ENCODE measurements around the gene TRIM7.
"Not testable (repeated sequence)": the region's sequence is repeated elsewhere in the genome, so short reads cannot be mapped to it uniquely, and the experiment has no call there.

The TRIM7 gene

GRCh38 chr5:181151146-181151545, 53.9 kb downstream of the TRIM7 start:
- ATAC-seq, result no peak
- H3K36me3 Mint-ChIP-seq (ENCODE audit: low read depth), result no peaks in the 10 kb centered on the region
- no peak for DNase-seq
- H3K9me3 Mint-ChIP-seq, result no peaks in the 10 kb centered on the region
- no peak overlapping the region for H3K27ac Mint-ChIP-seq
- no peak overlapping the region for H3K4me3 Mint-ChIP-seq
- H3K27me3 Mint-ChIP-seq, result peaks cover 22% of the 10 kb centered on the region
- H3K4me1 Mint-ChIP-seq, result peaks cover 5% of the 10 kb centered on the region

- DNase-seq (no peak), ATAC-seq (peak; percentile 22)
- peaks cover 25% of the 10 kb centered on the region for H3K27me3 Mint-ChIP-seq
- H3K27ac Mint-ChIP-seq, result no peak overlapping the region
- H3K36me3 Mint-ChIP-seq (ENCODE audit: low read depth), result no peaks in the 10 kb centered on the region
- no peaks in the 10 kb centered on the region for H3K9me3 Mint-ChIP-seq
- peaks cover 5% of the 10 kb centered on the region for H3K4me1 Mint-ChIP-seq
- no peak overlapping the region for H3K4me3 Mint-ChIP-seq
Measured at GRCh38 chr5:181149806-181150733, 54.9 kb downstream of the TRIM7 start.

DNA sequence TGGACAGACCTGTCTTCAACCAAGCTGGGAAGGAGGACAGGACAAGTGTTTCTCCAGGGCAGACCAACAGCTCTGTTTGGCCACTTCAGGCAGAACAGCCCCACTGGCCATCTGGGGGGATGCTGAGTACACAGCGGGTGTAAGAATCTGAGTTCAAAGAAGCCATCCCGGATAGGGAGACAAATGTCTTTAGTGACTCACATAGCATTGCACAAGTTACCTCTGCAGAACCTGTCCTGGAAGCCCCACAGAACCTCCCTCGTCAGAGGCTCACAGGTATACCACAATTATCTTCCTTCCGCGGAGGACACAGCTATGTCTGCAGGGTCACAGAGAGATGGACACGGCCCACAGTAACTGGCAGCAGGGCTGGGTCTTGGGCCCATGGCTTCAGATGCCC, 55.6 kb downstream of the TRIM7 start:
- no peak for DNase-seq
- ATAC-seq, result no peak
- Mint-ChIP-seq H3K27me3 (peaks cover 28% of the 10 kb centered on the region), H3K4me1 (peaks cover 5% of the 10 kb centered on the region), H3K4me3 (no peak overlapping the region), H3K9me3 (no peaks in the 10 kb centered on the region), H3K27ac (no peak overlapping the region), H3K36me3 (ENCODE audit: low read depth) (no peaks in the 10 kb centered on the region)

GRCh38 chr5:181146927-181147636, 57.9 kb downstream of the TRIM7 start, which contains the start of gene OR2V2:
OR2V2 (plus strand) TSS chr5:181147586; CDS start chr5:181154943, 7,357 bp downstream.
- not testable (repeated sequence) for H3K36me3 Mint-ChIP-seq (ENCODE audit: low read depth); DNase-seq; H3K4me1 Mint-ChIP-seq; H3K4me3 Mint-ChIP-seq; ATAC-seq; H3K9me3 Mint-ChIP-seq; H3K27ac Mint-ChIP-seq
- peaks cover 35% of the 10 kb centered on the region for H3K27me3 Mint-ChIP-seq

- Mint-ChIP-seq H3K9me3 (no peaks in the 10 kb centered on the region), H3K27ac (no peak overlapping the region), H3K4me1 (no peaks in the 10 kb centered on the region), H3K4me3 (no peak overlapping the region), H3K36me3 (ENCODE audit: low read depth) (no peaks in the 10 kb centered on the region), H3K27me3 (peaks cover 36% of the 10 kb centered on the region)
- DNase-seq (no peak), ATAC-seq (no peak)
Measured at GRCh38 chr5:181145133-181145532, 59.9 kb downstream of the TRIM7 start.
